Endothelial cell of hepatic sinusoid (primary cell): Measurements from ENCODE around the gene FBLIM1.

Experiments used
- in situ Hi-C: cut with HindIII; loops from 2 replicates; pipeline ENCODE4 v1.10.0; 2017; ENCODE audit warnings: low sequenced_read_pairs

Gene FBLIM1

DNA sequence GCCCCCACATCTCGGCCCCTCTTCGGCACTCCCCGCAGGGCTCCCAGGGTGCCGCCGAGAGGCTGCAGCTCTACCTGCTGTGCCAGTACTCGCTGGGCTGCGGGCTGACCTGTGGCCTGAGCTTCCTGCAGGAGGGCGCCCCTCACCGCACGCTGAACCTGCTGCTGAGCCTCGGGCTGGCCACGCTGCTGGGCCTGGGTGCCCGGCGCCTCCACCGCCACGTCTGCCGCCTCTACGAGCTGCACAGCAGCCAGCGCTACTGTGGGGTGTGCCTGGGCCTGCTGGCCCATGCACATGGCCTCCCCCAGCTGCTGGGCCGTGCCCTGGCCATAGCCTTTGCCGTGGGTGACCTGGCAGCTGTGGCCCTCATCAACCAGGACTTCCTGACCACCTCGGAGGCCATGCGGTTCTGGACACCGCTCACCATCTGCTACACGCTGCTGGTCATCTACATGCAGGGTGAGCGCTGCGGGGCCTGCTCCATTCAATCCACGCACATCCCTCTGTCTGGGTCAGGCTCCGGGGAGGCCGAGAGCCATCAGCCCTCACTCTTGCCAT is 14.4 kb upstream of the FBLIM1 start:
- in situ Hi-C loops = no loop called here

DNA sequence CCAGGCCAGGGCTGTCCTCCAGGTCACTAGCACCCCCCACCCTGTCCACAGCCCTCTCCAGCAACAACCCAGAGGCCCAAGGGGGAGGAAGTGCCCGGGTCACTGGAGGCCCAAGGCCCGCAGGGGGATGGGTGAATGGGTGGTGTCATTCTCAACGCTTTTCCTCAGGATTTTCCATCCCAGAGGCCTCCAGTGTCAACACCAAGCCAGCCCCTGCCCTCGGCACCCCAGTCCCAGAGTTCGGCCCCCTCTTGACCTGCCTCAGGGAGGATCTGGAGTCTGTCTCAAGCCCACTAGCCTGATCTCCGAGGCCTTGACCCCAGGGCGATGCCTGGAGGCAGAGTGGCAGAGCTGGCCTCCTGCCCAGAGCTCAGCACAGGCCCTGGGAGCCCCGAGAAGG is 11.2 kb upstream of the FBLIM1 start:
- in situ Hi-C loops = no loop called here

DNA sequence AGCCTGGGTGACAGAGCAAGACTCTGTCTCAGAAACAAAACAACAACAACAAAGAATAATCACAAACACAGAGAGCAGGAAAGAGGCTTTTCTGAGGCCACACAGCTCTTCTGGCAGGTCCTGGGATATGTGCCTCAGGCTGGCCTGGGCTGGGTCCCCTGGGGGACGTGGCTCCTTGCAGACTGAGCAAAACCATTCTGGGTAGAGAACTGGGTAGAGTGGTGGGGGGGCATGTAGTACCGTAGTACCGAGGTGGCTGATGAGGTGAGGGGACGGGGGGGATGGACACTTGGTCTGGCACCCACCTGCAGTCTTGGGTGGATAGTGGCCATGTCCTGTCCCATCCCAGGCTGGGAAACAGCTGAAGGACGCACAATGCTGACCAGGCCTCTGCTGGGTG is 10.3 kb upstream of the FBLIM1 start:
- in situ Hi-C loops = no loop called here

DNA sequence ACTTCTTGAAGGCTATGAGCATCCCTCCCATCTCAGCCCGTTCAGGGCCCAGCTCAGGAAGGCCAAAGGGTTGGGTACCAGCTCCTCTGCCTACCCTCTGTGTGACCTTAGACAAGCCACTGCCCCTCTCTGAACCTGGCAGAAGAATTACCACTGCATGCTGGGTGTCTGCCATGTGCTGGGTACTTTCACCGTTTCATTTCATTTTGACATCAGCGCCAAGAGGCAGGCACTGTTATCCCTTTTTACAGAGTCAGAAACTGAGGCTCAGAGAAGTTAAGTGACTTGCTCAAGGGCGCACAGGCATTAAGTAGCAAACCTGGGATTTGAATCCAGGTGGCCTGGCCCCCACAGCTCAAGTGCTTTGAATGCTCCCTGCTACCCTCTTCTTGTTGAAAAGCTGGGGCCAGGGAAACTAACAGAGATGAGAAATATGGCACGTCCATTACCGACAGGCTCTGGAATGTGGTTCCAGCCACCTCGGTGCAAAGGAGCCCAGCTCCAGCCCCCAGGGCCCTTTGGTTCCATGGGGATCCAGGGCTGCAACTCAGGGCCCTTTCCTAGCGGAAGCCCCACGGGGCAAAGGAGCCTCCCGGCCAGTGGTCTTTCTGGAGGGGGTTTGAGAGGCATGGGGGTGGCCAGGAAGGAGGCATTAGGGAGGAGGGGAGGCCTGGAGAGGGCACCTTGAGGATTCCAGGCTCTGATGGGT is 9.8 kb upstream of the FBLIM1 start:
- in situ Hi-C loops = no loop called here

DNA sequence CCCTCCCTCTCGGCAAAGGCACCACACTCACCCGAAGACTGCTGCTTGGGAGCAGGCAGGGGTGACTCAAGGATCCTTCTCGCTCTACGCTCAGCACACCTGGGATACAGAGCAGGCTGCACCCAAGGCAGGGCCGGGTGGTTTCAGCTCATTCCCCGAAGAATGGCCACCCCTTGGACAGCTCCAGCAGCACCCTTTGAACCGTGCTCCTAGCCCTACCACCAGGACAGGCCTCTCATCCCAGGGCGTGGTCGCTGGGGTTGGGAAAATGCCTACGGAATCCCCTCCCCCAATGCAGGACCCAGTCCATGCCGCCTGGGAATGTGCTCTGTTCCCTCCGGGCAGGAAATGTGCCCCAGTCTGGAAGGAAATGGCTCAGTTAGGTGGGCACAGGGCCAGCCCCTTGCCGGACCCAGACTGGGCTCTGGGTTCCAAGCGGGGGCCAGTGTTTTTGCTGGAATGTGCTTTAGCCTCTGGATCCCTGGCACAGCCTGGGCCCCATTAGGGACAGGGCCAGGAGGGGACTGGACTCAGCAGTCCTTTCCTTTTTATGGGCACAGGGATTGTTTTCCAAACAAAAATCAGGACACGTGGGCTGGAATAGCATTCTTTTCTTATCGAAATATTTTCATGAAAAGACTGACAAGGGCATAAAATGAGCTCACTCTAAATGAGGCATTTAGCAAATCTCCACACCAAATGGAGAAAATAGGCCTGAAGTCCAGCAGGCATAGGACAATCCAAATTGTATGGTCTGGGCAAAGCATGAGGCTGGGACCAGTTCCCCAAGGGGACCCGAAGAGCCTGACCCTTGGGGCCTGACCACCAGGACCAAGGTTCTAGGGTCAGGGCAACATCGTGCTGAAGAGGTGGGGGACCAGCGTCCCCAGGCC is 8.9 kb upstream of the FBLIM1 start:
- in situ Hi-C loops = no loop called here

DNA sequence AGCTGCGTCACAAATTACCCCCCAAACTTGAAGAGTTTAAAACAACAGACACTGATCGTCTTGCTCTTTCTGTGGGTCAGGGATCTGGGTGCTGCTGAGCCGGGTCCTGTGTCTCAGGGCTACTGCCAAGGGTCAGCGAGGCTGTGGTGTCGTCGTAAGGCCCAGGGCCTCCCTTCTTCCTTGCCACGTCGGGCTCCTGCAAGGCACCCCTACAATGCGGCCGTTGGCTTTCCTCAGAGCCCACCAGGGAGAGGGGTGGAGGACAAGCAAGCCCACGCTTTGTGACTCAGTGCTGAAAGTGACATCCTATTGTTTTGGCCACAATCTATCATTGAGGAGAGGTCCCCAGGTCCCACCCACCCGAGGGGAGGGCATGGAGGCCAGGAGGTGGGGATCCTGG is 7.7 kb upstream of the FBLIM1 start:
- in situ Hi-C loops = no loop called here

DNA sequence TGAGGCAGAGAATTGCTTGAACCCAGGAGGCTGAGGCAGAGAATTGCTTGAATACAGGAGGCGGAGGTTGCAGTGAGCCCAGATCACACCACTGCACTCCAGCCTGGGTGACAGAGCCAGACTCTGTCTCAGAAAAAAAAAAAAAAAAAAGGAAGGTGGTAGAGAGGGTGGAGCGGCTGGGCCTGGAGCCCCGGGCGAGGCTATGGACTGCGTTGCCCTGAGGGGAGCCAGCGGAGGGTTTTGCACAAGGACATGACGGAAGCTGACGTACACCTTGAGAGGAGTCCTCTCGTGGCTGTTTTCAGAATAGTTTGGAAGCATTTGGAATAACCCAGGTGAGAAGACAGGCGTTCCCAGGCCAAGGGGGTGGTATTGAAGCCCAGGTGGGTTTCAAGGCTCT is 6.9 kb upstream of the FBLIM1 start:
- in situ Hi-C loops = no loop called here

DNA sequence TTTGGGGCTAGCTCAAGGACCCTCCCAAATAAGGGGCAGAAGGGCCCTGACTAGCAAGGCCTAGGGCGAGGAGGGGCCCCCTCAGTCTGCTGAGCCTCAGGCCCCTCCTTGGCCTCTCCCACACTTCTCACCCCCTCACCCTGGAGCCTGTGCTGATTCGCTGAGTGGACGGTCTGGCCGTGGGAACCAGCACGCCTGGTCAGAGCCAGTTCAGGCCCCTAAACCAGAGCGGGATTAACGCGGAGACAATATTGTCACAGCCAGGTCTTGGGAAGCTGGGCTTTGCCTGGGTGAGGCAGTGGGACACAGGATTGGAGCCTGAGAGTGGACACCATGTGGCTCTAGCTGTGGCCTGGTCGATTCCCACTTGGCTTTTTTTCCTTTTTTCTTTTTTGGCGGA is 4.8 kb upstream of the FBLIM1 start:
- in situ Hi-C loops = no loop called here

DNA sequence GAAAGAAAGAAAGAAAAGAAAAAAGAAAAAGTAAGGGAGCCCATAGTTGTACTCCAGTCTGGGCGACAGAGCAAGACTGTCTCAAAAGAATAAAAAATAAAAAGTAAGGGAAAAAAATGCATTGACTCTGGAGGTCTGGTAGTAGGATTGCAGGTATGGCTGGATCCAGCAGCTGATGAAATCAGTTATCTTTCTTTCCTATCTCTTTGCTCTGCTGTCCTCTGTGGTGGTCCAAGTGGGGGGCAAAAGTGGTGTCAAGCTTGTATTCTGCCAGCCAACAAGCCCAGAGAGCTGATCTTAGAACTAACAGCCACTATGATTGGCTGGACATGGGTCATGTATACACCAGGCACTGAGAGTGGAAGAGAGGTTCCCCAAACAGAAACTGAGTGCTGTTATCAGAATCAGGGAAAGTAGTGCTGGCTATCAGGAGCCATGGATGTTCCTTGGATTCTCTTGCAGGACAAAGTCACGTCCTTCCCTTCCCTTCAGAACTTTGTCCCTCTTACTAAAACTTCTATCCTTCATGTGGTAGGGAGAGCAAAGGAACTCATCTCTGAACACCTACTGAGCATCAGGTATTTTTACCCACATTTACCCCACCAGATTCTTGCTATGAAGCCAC is 3.5 kb upstream of the FBLIM1 start:
- in situ Hi-C loops = no loop called here

DNA sequence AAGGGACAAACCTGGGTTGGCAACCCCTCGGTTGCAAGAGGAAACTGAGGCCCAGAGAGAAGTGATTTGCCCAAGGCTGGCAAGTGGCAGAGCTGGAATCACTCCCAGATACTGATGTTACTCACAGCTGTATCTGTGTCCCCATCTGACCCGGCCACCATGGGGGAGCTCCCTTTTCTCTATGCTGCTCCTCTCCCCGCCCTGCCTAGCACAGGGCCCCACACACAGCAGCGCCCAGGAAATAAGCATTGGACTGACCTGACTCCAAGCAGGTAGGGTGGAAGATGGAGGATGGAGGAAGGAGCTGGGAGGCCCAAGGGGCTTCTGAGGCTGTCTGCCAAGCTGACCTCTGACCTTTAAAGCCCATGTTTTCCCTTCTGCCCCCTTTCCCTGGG is 3.0 kb upstream of the FBLIM1 start:
- in situ Hi-C loops = no loop called here

DNA sequence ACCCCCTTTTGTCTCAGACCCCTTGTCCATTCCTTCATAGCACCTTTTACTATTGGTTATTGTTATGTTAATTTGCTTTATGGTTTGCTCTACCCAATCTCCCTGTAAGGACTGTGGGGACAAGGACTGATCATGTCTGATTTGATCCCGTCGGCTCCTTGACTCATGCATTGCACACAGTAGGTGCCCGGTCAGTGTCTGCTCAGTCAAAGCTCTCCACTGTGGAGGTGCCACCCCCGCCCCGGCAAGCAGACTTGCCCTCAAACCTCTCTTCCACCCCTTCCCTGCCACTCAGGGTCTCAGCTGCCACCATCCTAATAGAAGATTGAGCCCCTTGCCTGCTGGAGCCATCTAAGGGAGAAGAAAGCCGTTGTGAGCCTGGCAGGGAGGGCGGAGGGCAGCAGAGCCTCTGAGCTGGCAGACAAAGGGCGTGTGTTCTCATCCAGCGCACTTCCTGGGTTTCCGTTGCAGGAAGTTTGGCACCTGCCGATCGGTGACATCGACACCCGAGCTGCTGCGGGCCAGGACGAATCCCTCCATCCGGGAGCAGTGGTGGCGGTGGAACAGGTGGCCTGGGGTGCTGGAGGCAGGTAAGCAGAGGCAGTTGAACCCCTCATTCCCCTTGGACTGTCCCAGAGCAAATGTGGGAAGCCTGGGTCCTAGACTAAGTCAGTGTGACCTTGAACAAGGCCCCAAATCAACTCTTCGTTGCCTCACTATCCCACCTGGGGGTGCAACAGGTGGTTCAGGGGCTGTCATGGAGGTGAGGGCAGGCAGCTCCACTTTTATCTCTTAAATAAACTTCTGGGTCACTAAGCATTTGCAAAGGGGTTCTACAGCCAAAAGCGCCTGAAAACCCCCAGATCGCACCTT is 2.2 kb upstream of the FBLIM1 start:
- in situ Hi-C loops = no loop called here

DNA sequence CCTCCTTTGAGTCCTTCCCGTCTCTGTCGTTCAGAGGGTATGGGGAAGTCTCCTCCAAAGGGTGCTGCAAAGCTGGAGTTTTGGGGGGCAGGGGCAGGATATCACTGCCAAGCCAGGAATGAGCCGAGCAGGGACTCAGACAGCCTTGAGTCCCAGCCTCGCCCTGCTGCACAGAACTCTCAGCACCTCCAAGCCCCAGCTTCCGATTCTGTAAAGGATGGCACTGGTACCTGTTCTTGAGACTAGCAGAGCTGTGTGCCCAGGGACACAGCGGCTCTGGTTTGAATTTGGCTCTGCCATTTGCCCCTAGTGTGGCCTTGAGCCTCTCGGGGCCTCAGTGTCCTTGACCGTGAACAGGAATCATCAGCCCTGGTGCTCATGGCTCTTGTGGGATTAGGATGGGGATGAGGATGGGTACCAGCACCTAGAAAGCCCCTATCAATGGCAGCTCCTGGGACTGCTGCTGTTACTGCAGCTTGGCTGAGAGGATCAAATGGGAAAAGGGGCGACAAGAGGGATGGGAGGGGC is 1.5 kb upstream of the FBLIM1 start:
- in situ Hi-C loops = no loop called here

DNA sequence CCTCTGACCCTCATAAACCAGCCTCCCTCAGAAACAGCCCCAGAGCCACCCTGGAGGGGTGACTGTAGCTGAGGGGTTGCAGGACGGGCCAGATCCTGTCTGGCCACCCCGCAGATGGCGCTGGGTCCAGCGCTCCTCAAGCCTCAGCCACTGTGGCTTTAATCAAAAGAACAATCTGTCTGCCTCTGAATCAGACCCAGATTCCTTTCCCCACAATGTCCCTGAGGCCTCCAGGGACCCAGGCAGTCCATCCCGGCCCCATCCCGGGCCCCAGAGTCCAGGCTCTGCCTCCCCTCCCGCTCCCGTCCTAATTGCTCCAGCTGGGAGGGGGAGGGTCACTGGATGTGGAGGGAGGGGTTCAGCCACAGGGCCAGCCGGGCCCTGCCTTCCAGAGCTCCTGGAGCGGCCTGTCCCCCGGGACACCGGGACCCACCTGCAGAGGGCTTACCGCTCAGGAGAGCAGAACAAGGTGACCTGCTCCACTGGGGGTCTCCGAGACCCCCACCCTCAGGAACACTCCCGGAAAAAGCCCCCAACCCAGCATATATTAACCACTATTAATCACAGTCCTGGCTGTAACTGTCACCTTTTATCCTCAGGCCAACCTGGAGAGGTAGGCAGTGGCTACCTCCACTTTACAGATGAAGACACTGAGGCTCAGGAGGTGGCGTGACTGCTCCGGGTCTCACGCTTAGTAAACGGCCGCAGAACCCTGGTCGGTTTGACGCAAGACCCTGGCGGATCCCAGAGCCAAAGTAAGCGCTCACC is 836 bp upstream of the FBLIM1 start:
- in situ Hi-C loops = no loop called here

DNA sequence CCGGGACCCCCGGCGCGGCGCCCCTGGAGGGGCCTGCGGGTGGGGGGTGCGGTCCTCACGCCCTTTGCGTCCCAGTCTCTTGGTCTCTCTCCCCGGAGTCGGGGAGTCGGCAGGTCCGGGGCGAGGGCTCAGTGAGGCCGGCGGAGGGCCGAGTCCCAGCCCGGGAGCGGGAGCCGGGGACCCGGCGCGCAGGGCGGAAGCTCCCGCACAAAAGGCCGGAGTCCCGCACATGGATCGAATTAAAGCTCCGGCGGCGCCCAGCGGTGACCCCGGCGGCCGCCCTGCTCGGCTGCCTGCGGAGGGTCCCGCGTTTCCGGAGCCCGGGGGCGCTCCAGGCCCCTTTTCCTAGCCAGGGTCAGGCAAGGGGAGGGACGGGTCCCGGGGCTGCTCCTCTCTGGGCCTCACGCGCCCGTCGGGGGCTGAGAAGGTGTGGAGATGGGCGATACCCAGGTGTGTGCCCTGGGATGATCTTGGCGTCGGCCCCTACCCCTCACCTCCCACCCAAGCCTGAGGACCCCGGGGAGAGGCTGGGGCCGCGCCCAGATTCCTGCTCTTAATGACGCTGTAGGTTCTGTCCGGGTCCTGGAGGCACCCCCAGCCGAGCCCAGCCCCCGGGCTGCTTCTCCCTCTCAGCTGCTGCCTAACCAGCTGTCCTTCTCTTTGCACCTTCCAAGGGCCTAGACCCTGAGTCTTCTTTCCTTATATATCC is 512 bp downstream of the FBLIM1 start:
- in situ Hi-C loops = no loop called here

DNA sequence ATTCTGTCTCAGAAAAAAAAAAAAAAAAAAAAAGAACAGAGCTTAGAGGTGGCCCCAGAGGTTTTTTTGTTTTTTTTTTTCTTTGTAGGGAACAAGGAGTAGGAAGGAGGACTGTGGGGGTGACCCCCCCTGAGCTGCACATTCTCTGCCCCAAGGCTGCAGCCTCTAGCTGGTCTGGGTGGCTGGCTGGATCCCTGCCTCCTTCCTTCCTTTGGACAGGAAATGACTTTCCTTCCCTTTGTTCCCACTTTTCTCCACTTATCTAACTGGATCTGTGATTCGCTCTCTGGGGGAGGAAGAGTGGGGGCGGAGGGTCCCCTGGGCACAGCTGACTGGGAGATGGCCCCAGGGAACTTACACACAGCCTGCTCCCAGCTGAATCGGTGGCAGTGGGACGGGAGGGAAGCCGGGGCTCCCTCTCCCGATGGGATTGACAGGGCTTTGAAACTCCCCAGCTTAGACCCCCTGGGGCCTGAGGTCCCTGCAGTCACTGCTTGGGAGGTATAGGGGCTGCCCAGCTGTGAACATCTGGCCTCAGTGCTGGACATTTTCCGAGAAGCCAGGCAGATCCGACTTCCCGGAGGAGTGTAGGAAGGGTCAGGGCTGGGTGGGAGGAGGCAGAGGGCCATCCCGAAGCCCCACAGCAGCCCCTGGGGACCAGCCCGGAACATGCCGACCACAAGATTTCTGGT is 2.1 kb downstream of the FBLIM1 start:
- in situ Hi-C loops = no loop called here

DNA sequence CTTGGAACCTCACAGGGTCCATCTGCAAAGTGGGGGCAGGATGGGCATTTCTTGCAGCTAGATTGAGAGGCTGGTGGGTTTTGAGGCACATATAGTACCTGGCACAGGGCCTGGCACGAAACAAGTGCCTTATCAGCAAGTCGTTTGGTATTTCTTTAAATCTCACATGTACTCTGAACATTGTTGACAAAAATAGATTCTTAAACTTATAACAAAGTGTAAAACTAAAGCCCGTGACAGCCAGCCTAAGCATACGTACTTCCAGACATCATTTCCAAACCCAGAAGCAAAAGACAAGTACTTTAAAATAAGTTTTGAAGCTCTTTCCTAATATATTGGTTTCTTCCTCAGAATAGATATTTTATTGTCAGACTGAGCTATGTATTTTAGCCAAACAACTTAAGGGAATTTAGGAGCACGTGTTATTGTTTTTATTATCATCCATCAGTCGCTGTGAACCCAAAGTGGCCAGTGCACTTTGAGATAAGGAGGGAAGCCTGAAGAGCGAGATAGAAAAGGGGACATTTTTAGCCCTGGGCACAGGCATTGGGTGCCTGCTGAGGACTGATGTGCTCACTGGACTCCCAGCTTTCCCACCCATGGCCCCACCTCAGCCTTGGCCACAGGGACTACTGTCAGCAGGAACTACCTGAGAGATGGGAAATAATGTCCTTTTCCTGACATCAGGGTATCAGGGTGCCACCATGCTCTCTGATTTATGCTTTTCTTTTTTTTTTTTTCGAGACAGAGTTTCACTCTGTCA is 3.0 kb downstream of the FBLIM1 start:
- in situ Hi-C loops = no loop called here

DNA sequence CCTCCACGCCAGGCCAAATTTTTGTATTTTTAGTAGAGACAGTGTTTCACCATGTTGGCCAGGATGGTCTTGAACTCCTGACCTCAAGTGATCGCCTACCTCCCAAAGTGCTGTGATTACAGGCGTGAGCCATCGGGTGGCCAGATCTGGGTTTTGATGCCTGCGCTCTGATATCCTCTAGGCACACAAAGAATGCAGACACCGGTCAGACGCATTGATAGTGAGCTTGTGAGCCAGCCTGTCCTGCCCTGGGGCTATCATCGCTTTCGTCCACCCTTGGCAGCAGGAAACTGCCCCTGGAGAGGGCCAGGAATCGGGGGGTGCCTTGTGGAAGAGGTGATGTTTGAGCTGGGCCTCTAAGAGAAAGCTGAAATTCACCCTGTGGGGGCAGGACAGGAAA is 4.0 kb downstream of the FBLIM1 start:
- in situ Hi-C loops = no loop called here

DNA sequence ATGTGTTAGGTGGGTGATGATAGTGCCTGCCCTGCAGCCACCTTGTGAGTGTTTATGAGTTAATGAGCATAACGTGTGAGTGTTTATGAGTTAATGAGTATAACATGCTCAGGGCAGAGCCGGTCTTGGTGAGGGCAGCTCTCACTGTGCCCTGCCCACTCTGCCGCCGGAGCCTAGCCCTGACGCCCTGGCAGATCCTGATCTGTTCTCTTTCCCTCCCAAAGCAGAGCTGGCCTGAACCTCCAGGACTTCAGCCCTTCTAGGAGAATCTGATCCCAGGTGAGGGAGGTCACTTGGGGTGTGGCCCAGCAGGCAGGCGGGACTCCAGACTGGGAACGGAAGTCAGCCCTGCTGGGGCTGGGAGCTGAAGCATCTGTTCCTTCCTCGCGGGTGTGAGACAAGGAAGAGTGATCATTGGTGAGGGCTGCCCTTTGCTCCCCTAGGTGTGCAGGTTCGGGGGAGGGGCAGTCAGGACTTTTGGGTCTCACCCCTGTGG is 5.7 kb downstream of the FBLIM1 start:
- in situ Hi-C loops = no loop called here
